Colonic mucosa (tissue), 4 donors: ENCODE results near the gene INPP5A. TPM values are rescaled to one million over a fixed set of nuclear protein-coding genes. Genes with fewer than 3 reads are reported as not detected.

Source experiments
- DNase-seq: peaks from one replicate; pipeline ENCODE4 v3.0.0-alpha.2; 2020
- H3K27ac ChIP-seq: fragments of 200-600 bp; one replicate; pipeline ENCODE4 v1.8.0; 2021
- H3K27me3 ChIP-seq: fragments of 200-600 bp; one replicate; pipeline ENCODE4 v1.8.0; 2021
- H3K36me3 ChIP-seq: fragments of 200-600 bp; one replicate; pipeline ENCODE4 v1.8.0; 2021
- H3K4me1 ChIP-seq: fragments of 200-600 bp; one replicate; pipeline ENCODE4 v1.8.0; 2021; ENCODE audit warnings: mild to moderate bottlenecking
- H3K4me3 ChIP-seq: fragments of 200-600 bp; one replicate; pipeline ENCODE4 v1.8.0; 2021
- H3K9ac ChIP-seq, 2 donors: one replicate each; pipeline ENCODE4 v1.7.0; 2013; ENCODE audit warnings: control low read depth in 2 of 2, low read depth in 2 of 2, low read length in 2 of 2
- H3K9me3 ChIP-seq: fragments of 200-600 bp; one replicate; pipeline ENCODE4 v1.8.0; 2021
- CTCF ChIP-seq: fragments of 200-600 bp; IDR thresholded peaks from one replicate; pipeline ENCODE4 v1.8.0; 2022; ENCODE audit warnings: antibody characterized with exemption, mild to moderate bottlenecking
- intact Hi-C: fragments of 100-400 bp; cut with DNase I; formaldehyde crosslinking; loops from one replicate; pipeline ENCODE4 v1.14.1; 2022
- total RNA-seq, 2 donors: library from RNA; stranded (reverse); fragmentation: NEBNext Ultra II Directional in 1 of 2; extraction: Animal tissue kit (Norgen Biotek cat#: 25700) in 1 of 2; gene quantifications; one replicate each; pipeline ENCODE4 v1.2.1, GENCODE V29; 2021
- donor health status: healthy.
- donor health status: DM: no; HTN: no; CAD: no.
- donor health status: DM: no; HTN: no; CAD: no.

Gene INPP5A
- total RNA-seq, 2 donors from 2014 or later = 29.9 to 41.5 TPM

DNA sequence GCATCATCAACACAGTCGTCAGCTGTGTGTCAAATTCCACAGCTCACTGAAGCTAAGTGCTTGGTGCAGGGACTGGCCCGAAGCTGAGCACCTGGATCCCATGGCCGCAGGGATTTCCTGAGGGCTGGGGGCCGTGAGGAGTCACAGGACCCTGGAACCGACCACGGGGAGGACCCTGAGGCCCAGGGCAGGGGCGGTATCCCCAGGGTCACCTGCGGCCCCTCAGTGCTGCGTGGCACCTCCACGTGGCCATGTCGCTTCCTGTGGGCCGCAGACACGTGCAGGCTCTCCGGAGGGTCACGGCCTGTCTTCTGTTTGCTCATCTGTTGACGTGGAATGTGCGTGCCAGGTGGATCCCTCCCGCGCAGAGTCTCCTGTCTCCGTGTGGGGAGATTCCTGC lies 194.9 kb downstream of the INPP5A start:
- no peaks in the 10 kb centered on the region for H3K36me3 ChIP-seq
- no peak overlapping the region for H3K4me3 ChIP-seq
- DNase-seq = no peak
- no peaks in the 10 kb centered on the region for H3K27me3 ChIP-seq
- no peak for TF ChIP-seq CTCF
- H3K27ac ChIP-seq = no peak overlapping the region
- H3K9me3 ChIP-seq = no peaks in the 10 kb centered on the region
- no peak overlapping the region for H3K9ac ChIP-seq
- intact Hi-C loops = no loop called here
- no peaks in the 10 kb centered on the region for H3K4me1 ChIP-seq

DNA sequence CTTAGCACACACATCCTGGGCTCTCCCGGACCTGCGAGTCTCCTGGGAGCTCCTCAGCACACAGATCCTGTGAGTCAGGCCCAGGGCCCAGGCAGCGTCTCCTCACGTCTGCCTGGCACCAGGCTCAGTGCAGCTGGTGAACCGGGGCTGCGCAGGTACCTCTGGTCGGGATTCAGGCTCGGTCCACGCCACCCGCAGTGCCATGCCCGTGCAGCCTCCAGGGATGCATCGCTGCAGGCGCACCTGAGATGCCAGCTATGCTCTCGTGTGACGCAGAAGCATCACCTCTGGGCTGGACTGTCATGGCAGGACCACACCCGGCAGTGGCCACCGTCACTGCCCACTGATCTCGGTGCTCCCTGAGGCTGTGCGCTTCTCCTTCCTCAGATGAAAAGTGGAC lies 196.3 kb downstream of the INPP5A start:
- Histone ChIP-seq H3K4me1 (no peaks in the 10 kb centered on the region), H3K27me3 (no peaks in the 10 kb centered on the region), H3K9ac (no peak overlapping the region), H3K27ac (no peak overlapping the region), H3K36me3 (no peaks in the 10 kb centered on the region), H3K4me3 (no peak overlapping the region), H3K9me3 (no peaks in the 10 kb centered on the region)
- TF ChIP-seq CTCF = no peak
- intact Hi-C loops = no loop called here
- DNase-seq = no peak

GRCh38 chr10:132735341-132735775 lies 197.8 kb downstream of the INPP5A start:
- intact Hi-C loops = no loop called here
- no peak for TF ChIP-seq CTCF
- no peak overlapping the region for H3K27ac ChIP-seq
- H3K9me3 ChIP-seq = no peaks in the 10 kb centered on the region
- DNase-seq = no peak
- H3K9ac ChIP-seq = no peak overlapping the region
- H3K27me3 ChIP-seq = no peaks in the 10 kb centered on the region
- no peak overlapping the region for H3K4me3 ChIP-seq
- no peaks in the 10 kb centered on the region for H3K36me3 ChIP-seq
- no peaks in the 10 kb centered on the region for H3K4me1 ChIP-seq

DNA sequence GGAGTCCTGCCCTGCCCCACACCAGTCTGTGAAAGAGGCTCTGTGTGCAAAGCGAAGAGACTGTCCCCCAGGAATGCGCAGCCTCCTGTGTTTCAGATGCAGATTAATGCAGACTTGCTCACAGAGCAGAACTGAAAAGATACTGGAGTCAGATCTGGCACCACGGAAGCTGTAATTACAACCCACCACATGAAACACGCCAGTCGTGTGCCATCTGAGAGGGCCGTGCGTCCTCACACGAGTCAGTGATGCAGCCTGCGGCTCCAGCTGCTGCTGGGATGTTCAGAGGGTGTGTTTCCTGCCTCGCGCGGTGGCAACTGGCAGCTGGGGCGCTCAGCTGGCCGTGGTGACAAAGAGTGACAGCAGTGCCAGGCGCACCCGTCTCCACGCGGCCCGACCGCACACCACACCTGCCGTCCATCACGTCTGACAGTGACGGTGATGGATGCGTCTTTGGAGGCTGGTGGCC lies 198.4 kb downstream of the INPP5A start:
- Histone ChIP-seq H3K27ac (no peak overlapping the region), H3K4me1 (no peaks in the 10 kb centered on the region), H3K9me3 (no peaks in the 10 kb centered on the region), H3K9ac (no peak overlapping the region), H3K27me3 (no peaks in the 10 kb centered on the region), H3K36me3 (no peaks in the 10 kb centered on the region), H3K4me3 (no peak overlapping the region)
- intact Hi-C loops = no loop called here
- DNase-seq = no peak
- no peak for TF ChIP-seq CTCF

DNA sequence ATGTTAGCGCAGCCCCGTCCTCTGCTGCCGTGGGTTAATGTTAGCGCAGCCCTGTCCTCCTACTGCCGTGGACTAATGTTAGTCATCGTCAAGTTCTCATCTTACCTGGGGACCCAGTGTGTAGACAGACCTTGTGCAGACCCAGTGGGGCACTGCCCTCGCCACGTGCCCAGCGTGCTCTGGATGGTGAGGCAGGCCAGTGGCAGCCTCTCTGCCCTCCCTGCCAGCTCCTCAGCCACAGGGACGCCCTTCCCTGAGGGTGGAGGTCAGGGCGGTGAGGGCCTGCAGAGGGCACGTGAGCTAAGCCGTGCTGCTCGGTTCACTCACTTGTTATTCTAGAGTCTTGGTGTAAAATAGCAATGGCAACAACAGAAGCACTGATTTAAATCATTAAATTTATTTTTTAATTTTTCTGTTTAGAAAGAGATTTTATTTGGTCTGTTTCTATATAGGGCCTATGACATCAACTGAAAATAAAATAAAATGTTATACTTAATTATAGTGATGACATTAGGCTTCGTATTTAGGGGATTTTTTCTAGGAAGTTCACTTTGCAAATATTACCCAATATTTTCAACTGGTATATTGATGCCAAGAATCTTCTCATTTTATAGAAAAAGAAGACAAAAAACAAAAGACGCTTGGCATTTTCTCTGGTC lies 199.9 kb downstream of the INPP5A start:
- no peaks in the 10 kb centered on the region for H3K36me3 ChIP-seq
- H3K27me3 ChIP-seq = no peaks in the 10 kb centered on the region
- no peak overlapping the region for H3K9ac ChIP-seq
- H3K9me3 ChIP-seq = no peaks in the 10 kb centered on the region
- H3K27ac ChIP-seq = no peak overlapping the region
- no peak overlapping the region for H3K4me3 ChIP-seq
- intact Hi-C loops = no loop called here
- TF ChIP-seq CTCF = no peak
- H3K4me1 ChIP-seq = no peaks in the 10 kb centered on the region
- no peak for DNase-seq
